Activated CD8-positive, alpha-beta memory T cell treated with anti-CD3 and anti-CD28 coated beads, Interleukin-2, amount 50 U/mL, for 1 hour (primary cell): ENCODE results near the gene SCAMP4.

Source experiments
- DNase-seq: peaks from one replicate; pipeline ENCODE4 v3.0.0-alpha.2; 2020; ENCODE audit errors: extremely low read depth

The SCAMP4 gene

GRCh38 chr19:1905110-1905862 lies at the start of gene SCAMP4, which contains the start of gene ADAT3:
Gene SCAMP4 (plus strand): TSS chr19:1905399. CDS start chr19:1915020, 9,621 bp downstream.
Gene ADAT3 (plus strand): TSS chr19:1905399. CDS start chr19:1912048, 6,649 bp downstream.
- DNase-seq = peak; percentile 92

GRCh38 chr19:1855828-1856255 lies 49.4 kb upstream of the SCAMP4 start:
- no peak for DNase-seq

- DNase-seq = no peak
These were observed 48.9 kb upstream of the SCAMP4 start for GRCh38 chr19:1856345-1856697.

- no peak for DNase-seq
These were observed 48.2 kb upstream of the SCAMP4 start for GRCh38 chr19:1856698-1857603.

GRCh38 chr19:1857648-1858326 lies 47.4 kb upstream of the SCAMP4 start:
- DNase-seq = no peak

- DNase-seq = no peak
These were observed 46.7 kb upstream of the SCAMP4 start for GRCh38 chr19:1858412-1859081.

GRCh38 chr19:1859331-1859781 lies 45.8 kb upstream of the SCAMP4 start:
- DNase-seq = no peak

GRCh38 chr19:1860042-1860775 lies 45.0 kb upstream of the SCAMP4 start:
- DNase-seq = no peak

GRCh38 chr19:1860821-1861598 lies 44.2 kb upstream of the SCAMP4 start:
- DNase-seq = no peak

- DNase-seq = no peak
These were observed 43.6 kb upstream of the SCAMP4 start for GRCh38 chr19:1861599-1862031.

- DNase-seq = no peak
These were observed 43.2 kb upstream of the SCAMP4 start for GRCh38 chr19:1862068-1862423.

GRCh38 chr19:1862424-1863327 lies 42.5 kb upstream of the SCAMP4 start:
- no peak for DNase-seq

GRCh38 chr19:1863328-1863637 lies 41.9 kb upstream of the SCAMP4 start, which contains the start of gene KLF16:
Gene KLF16 (minus strand): TSS chr19:1863579. CDS start chr19:1863497, 82 bp downstream.
- no peak for DNase-seq

GRCh38 chr19:1863638-1864479 lies 41.3 kb upstream of the SCAMP4 start:
- DNase-seq = peak; percentile 81

- no peak for DNase-seq
These were observed 40.6 kb upstream of the SCAMP4 start for GRCh38 chr19:1864480-1865171.

GRCh38 chr19:1865172-1866010 lies 39.8 kb upstream of the SCAMP4 start:
- DNase-seq = no peak
